Stimulated activated CD4-positive, alpha-beta T cell treated with anti-CD3 and anti-CD28 coated beads, Interleukin-1b, Interleukin-23, amount 100 ng/mL, for 1 hour (primary cell): ENCODE data around the gene DNMT3A.

ENCODE experiments used
- DNase-seq, 2 donors: peaks; one replicate each; pipeline ENCODE4 v3.0.0-alpha.2; 2020; ENCODE audit warnings: low read depth in 2 of 2

Gene DNMT3A

DNA sequence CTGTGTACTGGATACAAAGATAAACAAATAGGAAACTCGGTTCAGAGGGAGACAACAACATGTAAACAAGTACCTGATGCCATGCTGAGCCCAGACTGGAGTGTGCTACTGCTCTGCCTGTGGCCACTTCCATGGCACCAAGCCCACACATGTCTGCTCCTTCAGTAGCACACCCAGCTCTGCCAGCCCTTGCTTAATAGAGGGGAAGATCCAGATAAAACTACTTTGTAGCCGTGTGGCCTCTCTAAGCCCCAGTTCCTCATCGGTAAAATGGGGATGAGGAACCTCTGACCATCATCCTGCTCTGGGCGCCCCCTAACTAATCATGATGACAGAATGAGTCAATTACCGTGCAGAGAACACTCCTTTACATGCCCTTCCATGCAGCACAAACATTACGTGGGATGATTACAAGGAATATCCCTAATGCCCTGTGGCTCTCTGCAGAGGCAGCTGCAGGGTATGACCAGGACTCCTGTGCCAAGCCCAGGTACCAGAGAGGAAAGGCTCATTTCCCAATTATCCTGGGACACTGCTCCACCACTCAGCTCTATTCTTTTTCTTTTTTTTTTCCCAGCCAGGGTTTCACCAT is 34.9 kb downstream of the DNMT3A start:
- DNase-seq, result no peak

DNA sequence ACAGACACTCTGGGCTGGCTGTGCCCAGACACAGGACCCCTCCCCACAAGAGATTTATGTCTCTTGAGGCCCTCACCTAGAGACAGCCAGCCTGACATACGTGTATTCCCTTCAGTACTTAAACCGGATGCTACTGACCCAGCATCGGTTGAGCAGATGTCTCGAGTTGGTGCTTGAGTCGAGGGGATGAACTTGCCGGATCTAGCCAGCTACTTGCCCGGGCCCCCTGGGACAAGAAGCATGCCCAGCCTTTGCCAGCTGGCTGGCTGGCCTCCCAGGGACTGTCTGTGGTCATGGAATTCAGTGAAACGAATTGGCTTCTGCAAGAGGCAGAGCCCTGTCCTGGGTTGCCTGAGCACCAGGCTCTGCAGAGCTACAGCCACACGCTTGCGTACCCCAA is 36.0 kb downstream of the DNMT3A start:
- no peak for DNase-seq

DNA sequence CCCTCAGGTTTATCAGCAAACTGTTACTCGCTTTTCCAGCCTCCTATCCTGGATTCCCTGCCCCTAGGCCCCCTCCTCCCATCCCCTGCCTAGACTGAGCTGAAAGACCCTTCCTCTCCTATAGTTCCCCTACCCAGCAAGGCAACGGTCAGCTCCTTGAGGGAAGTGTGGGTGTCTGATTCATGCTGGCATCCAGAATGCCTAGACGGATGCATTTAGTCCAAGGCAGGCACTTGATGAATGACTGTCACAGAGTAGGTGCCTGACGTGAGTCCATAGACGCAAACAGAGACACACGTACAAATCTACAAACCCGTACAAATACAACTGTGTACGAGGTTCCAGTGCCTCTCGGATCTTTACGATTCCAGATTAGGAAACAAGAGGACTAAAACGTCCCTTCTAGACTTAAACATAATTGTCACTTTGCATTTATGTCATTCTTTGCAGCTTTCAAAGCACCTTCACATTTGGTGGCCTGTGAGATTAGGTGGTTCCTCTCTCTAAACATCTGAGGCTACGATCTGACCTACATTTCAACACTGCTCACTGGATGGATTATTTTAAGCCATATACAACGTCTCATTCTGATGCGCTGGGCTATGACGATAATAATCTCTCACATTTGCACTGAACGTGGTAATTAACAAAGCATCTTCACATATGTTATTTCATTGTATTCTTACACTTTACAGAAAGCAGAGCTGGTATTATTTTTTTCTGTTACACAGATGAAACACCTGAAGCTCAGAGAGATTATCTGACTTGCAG is 36.7 kb downstream of the DNMT3A start:
- no peak for DNase-seq

DNA sequence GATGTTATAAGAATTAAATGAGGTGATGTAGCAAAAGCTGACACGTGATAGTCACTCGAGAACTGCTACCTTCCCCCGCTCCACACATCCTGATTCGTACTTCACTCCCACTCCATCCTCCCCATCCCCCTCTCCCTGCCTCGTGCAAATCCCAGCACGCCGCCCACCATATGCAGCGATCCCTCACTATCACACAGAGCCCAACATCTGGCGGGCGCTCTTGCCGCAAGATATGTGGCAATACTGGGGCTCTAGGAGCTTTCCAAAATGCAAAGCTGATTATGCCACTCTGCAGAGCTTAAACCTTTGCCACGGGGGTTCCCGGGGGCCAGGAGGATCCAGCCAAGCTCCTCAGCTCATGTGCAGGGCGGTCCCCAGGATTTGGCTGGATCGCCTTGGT is 37.4 kb downstream of the DNMT3A start:
- no peak for DNase-seq

DNA sequence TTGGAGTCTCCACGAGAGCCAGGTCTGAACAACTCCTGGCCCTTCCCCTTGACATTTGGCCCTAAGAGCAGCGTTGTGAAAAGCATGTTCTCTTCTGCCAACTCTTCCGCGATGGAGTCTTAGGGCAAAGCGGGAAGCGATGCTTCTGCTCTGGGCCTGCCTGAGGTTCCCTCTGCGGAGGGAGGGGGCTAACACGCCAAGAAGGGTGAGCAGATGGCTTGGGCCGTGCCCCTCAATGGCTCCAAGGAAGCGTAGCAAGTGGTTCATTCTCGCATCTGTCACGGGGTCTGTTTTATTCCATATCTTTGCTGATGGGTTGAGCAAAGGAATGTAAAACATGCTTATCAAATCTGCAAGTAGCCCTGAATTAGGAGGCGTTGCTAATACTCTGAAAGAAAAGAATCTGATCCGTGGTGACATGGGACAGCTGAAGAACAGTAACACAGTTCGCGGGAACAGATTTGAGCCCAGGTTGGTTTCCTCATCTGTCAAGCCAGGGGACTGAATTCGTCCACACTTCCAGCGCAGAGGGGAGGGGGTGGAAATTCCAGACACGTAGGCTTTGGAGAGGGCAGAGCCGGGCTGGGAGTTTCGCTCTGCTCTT is 38.0 kb downstream of the DNMT3A start:
- DNase-seq, result no peak

DNA sequence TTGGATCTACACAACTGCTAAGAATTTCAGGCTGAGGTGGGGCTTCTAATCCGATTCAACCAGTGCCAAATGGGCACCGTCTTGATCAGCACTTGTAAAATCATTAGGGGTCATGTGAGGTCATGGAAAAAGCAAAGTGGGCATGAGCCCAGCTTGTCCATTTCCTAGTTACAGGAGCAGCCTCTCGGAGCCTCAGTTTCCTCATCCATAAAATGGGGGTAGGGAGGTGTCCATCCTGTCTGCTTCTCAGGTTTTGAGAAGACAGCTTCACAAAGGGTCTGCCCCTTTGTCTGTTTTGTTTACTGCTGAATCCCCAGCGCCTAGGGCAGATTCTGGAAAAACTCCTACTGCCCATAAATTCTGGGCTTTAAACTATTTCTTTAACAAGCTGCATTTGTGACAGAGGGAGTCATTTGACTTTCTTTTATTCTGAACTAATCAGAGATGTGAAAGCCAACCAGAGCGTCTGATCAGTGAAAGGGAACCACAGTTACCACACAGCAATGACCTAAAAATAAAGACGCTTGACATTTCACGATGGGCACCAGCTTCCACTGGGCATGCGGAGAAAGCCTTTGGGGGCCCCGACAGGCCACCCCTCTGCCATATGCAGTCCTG is 38.9 kb downstream of the DNMT3A start:
- no peak for DNase-seq

DNA sequence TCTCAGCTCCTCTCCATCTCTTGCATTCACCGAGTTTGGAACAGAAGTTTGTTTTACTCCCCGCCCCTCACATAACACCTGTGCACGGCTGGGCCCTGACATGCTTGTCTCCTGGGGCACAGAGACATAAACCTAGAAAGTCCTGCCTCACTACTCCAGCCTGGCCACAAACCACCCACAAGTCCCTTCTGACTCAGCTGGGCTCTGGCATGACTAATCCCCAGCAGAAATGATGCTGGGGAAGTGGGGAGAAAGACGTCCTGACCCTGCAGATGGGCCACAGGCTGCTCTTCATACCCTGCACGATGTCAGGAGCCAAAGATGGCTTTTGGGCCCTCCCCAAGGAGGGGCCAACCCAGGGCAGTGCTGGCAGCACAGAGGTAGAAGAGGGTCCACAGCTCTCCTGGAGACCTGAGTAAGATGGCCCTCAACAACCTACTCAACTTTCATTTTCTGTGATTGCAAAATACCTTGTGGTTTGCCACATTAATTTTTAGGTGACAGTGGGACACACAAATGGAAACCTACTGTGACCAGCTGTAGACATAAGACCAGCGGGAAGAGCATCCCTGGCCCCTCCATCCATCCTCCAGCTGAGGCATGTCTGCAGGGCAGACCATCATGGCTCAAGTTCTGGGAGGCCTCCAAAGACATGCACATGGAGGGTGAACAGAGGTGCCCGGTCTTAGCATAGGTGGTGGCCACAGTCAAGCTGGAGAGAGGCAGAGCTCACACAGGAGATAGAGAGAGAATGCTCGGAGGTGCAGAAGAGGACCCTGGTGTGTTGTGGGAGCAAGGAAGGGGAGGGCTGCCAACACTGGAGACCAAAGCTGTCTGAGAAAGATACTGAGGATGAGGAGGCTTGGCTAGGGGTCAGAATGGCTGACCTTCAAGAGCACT is 40.0 kb downstream of the DNMT3A start:
- DNase-seq, result no peak

DNA sequence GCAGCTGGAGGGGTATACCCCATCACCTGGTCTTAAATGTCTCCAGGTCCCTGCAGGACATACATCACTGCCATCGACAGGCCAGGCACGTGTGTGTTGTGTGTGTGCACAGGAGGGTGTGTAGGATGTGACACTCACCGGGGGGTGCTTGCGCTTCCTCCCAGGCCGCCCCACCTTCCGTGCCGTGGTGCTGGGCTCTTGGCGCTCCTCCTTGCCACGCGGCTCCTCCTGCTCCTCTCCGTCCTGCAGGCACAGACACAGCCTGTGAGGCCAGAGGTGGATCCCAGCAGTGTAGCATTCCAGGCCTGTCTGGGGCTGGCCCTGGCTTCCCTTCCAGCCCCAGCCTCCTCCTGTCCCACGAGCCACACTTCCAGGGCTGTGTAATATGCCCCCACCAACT is 41.7 kb downstream of the DNMT3A start:
- no peak for DNase-seq

DNA sequence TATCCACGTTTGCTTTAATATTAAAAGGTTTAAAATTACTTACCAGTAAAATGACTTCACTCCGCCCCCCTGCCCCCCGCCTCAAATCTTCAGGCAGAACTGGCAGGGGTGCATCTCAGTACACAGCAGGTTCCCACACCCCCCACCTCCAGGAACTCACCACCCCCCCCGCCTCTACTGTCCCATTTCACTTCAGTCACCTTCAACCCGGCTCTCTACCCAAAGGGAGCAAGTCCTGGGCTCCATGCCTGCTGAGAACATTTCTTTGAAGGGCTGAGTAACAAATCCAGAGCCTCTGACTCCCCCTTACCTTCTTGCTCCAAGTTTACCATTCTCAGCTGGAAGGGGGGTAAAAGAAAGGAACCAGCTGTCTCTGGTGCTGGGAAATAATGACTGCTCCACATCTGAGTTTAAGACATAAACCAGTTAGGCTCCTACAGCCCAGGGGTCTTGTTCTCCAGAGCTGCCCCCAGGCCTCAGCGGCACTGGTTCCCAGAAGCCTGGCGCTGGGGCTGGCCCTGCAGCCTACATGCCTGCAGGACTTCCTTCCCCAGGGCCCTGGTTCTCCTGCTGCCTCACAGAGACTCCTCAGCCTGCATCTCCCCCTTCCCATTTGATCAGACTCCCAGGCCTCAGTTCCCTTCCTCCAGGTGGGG is 42.8 kb downstream of the DNMT3A start:
- DNase-seq, result no peak

DNA sequence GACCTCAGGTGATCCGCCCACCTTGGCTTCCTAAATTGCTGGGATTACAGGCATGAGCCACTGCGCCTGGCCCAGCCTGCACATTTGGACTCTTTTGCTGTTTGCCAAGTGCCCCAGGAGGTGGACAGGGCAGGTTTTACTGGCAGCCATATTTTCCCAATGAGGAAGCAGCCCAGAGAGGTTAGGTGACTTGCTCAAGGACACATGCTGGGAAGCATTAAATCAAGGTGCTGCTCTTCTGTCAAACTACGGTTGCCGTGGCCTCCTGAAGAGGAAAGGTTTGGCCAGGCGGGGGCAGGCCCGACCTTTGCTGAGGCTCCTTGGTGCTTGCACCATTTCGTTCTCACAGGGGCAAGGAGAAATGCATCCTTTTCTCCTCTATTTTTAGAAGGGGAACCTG is 44.0 kb downstream of the DNMT3A start:
- DNase-seq, result no peak

DNA sequence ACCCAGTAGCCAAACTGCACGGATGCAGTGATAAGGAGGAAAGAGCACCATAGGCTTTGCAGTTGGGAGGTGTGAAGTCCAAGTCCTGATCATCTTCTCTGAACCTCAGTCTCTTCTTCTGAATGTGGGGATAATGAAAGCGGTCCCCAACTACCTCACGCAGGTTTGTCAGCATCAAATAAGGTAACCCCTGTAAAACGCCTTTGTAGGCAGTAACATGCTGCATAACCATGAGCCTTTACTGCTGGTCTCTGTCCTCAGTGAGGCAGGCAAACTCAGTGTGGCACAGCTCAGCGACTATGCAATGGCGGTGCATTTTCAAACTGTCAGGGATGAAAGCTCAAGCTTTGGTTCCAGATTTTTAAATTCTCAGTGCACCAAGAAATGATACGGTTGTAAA is 46.1 kb downstream of the DNMT3A start:
- DNase-seq, result no peak

DNA sequence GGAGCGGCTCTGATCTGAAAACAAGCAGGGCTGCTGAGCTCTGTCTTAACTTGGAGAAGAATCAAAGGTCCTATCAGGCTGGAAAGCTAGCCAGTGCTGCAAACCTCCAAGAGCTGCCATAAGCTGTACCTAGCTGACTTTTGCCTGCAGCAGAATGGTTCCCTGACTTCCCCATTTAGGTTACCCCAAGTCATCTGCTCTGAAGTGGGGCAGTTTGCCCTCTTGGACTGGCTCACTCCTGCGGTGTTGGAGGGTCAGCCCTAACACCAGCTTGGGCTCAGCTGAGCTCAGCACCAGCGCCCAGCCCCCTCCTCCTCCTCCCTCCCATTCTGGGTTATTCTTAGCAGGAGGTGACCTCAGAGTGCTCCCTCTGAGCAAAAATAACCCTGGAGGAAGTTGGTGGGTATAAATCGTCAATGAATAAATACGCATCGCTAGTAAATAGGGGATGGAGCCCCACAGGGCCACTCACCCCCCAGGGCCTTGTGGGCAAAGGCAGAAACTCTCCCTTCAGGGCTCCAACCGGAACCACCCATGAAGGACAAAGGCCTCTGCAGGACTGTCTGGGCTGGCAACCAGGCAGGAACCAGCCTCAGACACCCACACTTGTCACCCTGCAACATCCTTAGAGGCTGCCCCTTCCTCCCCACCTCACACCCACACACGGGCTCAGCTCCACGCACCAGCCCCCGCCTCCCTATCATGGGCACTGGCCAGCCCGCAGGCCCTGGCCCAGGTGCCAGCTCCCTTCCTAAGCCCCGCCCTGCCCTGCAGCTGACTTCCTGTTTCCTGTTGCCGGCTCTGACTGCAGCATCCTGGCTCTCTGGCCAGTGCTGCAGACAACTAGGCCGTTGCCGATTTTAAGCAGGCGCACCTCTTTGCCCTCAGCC is 46.9 kb downstream of the DNMT3A start:
- DNase-seq, result peak in 1 of 2 donors; percentile 32

DNA sequence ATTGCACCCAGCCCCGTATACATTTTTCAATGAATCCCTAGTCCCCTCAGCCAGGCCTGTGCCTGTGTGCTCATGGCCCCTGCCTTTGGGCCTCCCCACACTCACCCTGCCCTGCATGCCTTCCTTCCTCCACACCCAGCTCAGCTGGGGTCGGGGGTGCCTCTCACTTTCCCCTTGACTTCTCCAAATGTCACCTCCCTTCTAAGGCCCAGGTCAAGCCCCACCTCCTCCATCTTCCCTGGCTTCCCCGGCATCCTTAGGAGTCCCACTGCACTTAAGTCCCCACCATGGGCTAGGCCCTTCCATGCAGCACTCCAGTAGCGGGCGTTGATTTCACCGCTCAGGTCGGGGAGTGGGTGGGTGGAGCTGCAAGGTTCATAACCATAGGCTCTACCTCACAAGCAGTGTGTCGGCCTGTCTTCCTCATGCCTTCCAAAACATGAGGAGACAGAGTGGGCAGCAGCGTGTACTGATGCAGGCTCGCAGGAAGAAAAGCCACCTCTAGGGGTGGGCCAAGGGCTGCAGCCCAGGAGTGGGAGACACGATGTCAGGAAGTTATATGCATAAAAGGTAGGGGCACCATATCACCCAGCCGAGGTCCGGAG is 47.7 kb downstream of the DNMT3A start:
- no peak for DNase-seq

DNA sequence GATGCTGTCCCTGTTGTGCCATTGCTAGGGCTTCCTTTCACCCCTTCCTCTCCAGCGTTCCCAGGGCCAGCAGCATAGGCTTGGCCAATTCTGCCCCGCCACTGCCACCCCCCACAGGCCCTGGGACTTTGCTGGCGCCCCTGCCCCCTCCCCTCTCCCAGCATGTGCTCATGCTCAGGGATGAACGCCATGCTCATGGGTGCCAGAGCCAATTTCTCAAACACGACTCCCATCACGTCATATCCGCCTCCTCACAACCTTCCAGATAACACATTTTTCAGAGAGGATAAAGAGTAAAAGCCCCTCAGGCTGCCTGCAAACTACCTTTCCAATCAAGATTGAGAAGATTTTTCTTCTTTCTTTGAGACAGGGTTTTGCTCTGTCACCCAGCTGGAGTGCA is 48.6 kb downstream of the DNMT3A start:
- no peak for DNase-seq

DNA sequence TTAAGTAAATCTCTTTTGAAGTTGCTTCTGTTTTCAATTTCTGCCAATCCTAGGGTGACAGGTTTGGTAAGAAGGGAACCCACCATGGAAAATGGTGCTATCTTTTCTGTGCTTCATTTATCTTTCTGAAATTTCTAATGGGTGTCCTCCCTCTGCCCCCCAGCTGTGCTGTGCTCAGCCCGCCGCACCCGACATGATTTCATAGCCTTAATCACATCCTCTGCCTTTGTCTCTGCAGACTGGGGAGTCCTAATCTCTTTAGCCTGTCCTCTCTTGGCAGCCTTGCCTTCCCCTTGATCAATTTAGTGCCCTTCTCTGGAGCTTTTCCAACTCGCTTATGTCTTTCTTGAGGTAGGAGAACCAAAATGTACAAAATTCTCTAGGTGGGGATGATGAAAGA is 49.3 kb downstream of the DNMT3A start:
- no peak for DNase-seq

DNA sequence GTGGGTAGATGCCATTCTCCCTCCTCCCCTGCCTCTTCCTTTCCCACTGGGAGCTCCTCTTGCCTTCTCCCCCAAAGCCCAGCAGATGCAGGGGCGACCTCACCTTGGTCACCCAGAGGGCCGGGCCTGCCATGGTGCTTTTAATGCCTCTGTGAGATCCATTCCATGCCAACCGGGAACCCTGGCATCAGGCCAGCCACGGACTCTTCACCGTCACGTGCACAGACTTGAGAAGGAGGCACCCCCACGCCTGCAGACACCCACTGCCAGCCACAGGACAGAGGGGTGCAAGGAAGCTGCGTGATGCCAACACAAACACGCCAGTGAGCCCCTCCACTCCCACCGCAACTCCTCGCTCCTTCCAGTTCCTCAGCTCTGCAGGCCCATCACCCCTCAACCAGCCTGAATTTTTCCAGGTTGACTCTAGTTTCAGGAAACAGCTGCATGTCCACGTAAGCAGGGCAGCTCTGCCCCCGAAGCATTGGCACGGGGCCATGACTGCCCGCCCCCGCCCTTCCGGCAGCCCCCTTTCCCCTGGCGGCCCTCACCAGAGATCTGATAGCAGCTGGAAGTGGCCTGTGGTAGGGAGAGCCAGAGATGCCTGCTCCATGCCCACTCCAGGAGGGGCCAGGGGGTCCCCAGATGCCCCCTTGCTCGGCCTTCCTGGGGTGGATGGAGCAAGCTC is 50.8 kb downstream of the DNMT3A start:
- DNase-seq, result no peak

DNA sequence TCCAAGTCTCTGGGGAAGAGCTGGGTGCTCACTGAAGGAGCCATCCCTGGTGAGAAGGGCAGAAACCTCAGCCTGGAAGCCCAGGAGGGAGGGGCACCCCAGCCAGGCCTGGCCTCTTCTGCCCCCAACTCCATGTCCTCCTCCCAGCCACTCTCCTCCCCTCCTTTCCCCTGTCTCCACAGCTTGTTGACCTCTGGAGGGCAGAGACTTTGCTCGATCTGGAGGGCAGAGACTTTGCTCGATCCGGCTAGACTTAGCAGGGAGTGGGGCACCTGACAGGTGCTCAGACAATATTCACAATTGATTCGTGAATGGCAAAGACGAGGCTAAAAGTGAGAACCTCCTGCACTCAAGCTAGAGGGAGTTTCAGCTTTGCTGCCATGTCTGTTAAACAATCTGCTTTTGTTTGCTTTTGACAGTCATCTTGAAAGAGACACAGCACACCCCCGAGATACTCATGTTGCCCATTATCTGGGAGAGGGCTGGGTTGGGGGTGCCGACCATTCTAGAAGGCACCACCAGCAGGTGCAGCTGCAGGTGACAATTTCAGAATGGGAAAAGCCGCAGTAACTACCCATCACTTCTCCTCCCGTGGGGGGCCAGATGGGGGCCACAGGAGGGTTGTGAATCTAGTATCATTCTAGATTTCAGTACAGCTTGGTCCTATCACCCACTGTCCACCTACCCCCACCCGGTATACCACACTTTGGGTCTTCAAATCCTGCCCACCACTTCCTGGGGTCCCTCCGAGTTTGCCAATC is 54.8 kb downstream of the DNMT3A start:
- no peak for DNase-seq

DNA sequence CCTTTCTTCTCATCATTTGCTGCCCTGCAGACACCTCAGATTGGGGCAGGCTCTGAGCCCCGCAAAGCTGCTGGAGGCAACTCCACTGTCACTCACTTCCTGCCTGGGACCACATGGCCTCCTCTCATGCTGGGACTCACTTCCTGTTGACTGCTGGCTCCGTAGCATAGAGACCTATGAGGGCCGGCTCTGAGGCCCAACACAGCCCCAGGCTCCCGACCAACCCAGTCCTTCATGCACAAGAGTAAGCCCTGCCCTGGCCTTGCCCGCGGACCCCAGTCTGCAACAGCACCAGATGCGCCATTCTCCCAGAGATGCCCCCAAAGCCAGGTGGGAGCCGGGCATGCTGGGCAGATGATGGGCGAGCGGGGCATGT is 55.7 kb downstream of the DNMT3A start:
- peak in 1 of 2 donors; percentile 32 for DNase-seq
